Kidney (tissue), 14 donors: ENCODE data around the gene SHH. TPM values are rescaled to one million over a fixed set of nuclear protein-coding genes. Genes with fewer than 3 reads are reported as not detected.

Source experiments
- DNase-seq, 5 donors: peaks; one replicate each; pipeline ENCODE4 v3.0.0-alpha.2; 2013 to 2020
- FAIRE-seq: peaks from 2 replicates; lab custom pipeline; 2012; peaks lifted over from hg19 to GRCh38; lab: Jason Lieb, UNC
- H3K27ac ChIP-seq, 2 donors: one replicate each; pipeline ENCODE4 v1.7.0; 2013; ENCODE audit warnings: low read depth in 2 of 2, low read length in 2 of 2, inconsistent platforms in 1 of 2
- H3K27me3 ChIP-seq: one replicate; pipeline ENCODE4 v1.7.1; 2013; ENCODE audit warnings: low read length, inconsistent platforms; ENCODE audit not compliant: control insufficient read depth, insufficient read depth
- H3K36me3 ChIP-seq, 3 donors: one replicate each; pipeline versions ENCODE4 v1.7.0 to v1.7.1; 2013; ENCODE audit warnings: low read length in 3 of 3, control low read depth in 1 of 3, inconsistent platforms in 1 of 3; ENCODE audit not compliant: insufficient read depth in 3 of 3, control insufficient read depth in 2 of 3
- H3K4me1 ChIP-seq, 3 donors: one replicate each; pipeline versions ENCODE4 v1.7.0 to v1.7.1; 2013; ENCODE audit warnings: low read length in 3 of 3, inconsistent platforms in 1 of 3, low read depth in 1 of 3; ENCODE audit not compliant: control insufficient read depth in 2 of 3, insufficient read depth in 2 of 3
- H3K4me3 ChIP-seq, 3 donors: one replicate each; pipeline versions ENCODE4 v1.7.0 to v1.8.1; 2013; ENCODE audit warnings: low read length in 3 of 3, control low read depth in 1 of 3, inconsistent platforms in 1 of 3
- H3K9ac ChIP-seq, 3 donors: one replicate each; pipeline versions ENCODE4 v1.7.0 to v1.7.1; 2013; ENCODE audit warnings: low read length in 3 of 3, control low read depth in 1 of 3, inconsistent platforms in 1 of 3
- H3K9me3 ChIP-seq, 3 donors: one replicate each; pipeline versions ENCODE4 v1.7.0 to v1.7.1; 2013; ENCODE audit warnings: low read length in 3 of 3, control low read depth in 1 of 3, inconsistent platforms in 1 of 3; ENCODE audit not compliant: control insufficient read depth in 2 of 3, insufficient read depth in 1 of 3
- intact Hi-C: fragments of 100-400 bp; cut with DNase I; formaldehyde crosslinking; loops from one replicate; pipeline ENCODE4 v1.11.1; 2022
- polyA plus RNA-seq: library from polyadenylated mRNA; stranded (reverse); fragments of 350-450 nt; fragmentation: Illumina TruSeq; extraction: RNeasy Lipid Tissue Mini Kit (QIAGEN cat#74804); gene quantifications from one replicate; pipeline ENCODE4 v1.2.3, GENCODE V29; 2014; ENCODE audit warnings: low read depth, low replicate concordance; ENCODE audit not compliant: insufficient read depth
- total RNA-seq: library from RNA; stranded (reverse); fragmentation: NEBNext Ultra II Directional; extraction: Animal tissue kit (Norgen Biotek cat#: 25700); gene quantifications from one replicate; pipeline ENCODE4 v1.2.1, GENCODE V29; 2021
- TF ChIP-seq, protein P1 (sequence below): IDR thresholded peaks from 3 replicates; pipeline ENCODE4 v1.5.1; 2012; ENCODE audit warnings: mild to moderate bottlenecking, moderate library complexity, borderline replicate concordance; ENCODE audit not compliant: insufficient read depth; ENCODE audit errors: extremely low read depth
- donor health status: control.
- donor health status: control.
- donor health status: control.
- donor health status: control.
- donor health status: control.
- donor health status: DM: yes; HTN: yes; CAD: no.
- donor health status: Normal renal cell carcinoma (clear cell type).

Gene SHH
- total and polyA plus RNA-seq, 2 donors from 2014 or later, result 2.0 to 15.2 TPM

GRCh38 chr7:155850766-155851678, 38.8 kb upstream of the SHH start:
- TF ChIP-seq, protein P1, sequence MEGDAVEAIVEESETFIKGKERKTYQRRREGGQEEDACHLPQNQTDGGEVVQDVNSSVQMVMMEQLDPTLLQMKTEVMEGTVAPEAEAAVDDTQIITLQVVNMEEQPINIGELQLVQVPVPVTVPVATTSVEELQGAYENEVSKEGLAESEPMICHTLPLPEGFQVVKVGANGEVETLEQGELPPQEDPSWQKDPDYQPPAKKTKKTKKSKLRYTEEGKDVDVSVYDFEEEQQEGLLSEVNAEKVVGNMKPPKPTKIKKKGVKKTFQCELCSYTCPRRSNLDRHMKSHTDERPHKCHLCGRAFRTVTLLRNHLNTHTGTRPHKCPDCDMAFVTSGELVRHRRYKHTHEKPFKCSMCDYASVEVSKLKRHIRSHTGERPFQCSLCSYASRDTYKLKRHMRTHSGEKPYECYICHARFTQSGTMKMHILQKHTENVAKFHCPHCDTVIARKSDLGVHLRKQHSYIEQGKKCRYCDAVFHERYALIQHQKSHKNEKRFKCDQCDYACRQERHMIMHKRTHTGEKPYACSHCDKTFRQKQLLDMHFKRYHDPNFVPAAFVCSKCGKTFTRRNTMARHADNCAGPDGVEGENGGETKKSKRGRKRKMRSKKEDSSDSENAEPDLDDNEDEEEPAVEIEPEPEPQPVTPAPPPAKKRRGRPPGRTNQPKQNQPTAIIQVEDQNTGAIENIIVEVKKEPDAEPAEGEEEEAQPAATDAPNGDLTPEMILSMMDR, result no peak
- no peak overlapping the region for H3K27ac ChIP-seq
- FAIRE-seq, result no peak
- H3K36me3 ChIP-seq, result no peaks in the 10 kb centered on the region
- no peaks in the 10 kb centered on the region for H3K27me3 ChIP-seq
- H3K4me1 ChIP-seq, result no peaks in the 10 kb centered on the region
- intact Hi-C loops, result no loop called here
- no peak overlapping the region for H3K4me3 ChIP-seq
- H3K9ac ChIP-seq, result no peak overlapping the region
- H3K9me3 ChIP-seq, result peaks cover 0 to 4% (median 0%) of the 10 kb centered on the region in 3 donors
- DNase-seq, result peak in 2 of 5 donors; percentile 3 to 9

- no peaks in the 10 kb centered on the region for H3K4me1 ChIP-seq
- no peak overlapping the region for H3K27ac ChIP-seq
- no peaks in the 10 kb centered on the region for H3K27me3 ChIP-seq
- H3K36me3 ChIP-seq, result no peaks in the 10 kb centered on the region
- intact Hi-C loops, result no loop called here
- H3K9me3 ChIP-seq, result peaks cover 0 to 4% (median 0%) of the 10 kb centered on the region in 3 donors
- TF ChIP-seq, protein P1, result no peak
- DNase-seq (no peak), FAIRE-seq (no peak)
- H3K4me3 ChIP-seq, result no peak overlapping the region
- H3K9ac ChIP-seq, result no peak overlapping the region
Measured at GRCh38 chr7:155850001-155850436, 37.8 kb upstream of the SHH start.

DNA sequence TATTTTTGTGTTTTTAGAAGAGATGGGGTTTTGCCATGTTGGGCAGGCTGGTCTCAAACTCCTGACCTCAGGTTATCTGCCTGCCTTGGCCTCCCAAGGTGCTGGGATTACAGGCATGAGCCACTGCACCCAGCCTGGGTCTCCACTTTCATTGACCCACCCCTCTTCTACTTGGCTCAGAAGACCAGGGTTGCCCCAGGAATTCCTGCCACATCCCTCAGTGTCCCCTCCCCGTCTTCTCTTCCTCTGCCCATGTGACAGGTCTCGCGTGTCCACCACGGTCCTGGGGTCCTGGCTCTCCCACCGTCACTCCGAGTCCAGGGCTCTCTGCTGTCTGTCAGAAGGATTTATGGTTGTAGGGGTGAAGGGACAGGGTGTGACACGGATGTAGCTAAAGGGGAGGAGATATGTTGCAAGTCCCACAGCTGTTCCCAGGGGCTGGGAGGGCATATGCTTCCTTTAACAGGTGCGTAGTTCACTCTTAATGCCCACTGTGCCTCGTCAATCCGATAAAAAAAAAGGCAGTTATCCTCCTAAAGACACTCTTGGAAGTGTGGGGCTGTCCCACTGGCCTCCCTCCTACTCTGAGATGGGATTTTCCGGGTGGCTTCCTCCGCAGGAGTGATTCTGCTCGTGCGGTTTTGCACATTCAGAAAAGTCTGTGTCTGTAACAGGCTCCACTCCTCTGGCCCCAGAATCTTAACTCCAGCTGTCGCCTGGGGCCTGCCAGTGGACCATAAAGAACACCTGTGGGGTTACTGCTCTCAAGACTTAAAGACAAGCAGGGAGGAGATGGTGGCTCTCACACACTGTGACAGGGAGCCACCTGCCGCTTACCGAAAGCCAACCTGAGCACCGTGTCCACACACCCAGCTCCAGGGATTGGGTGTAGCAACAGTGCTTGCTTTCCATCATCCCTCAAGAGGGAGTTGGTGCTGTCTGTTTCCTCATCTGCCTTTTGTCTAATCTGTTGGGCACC, 36.7 kb upstream of the SHH start:
- TF ChIP-seq, protein P1, result no peak
- FAIRE-seq (no peak), DNase-seq (peak in 4 of 5 donors; percentile 34 to 52 (median 42))
- intact Hi-C loops, result no loop called here
- Histone ChIP-seq H3K4me1 (no peaks in the 10 kb centered on the region), H3K9me3 (peaks cover 0 to under 1% (median 0%) of the 10 kb centered on the region in 3 donors), H3K36me3 (no peaks in the 10 kb centered on the region), H3K27me3 (no peaks in the 10 kb centered on the region), H3K9ac (no peak overlapping the region), H3K4me3 (no peak overlapping the region), H3K27ac (no peak overlapping the region)
